ENCODE results near the gene PTTG2. TPM values are rescaled to one million over a fixed set of nuclear protein-coding genes. Genes with fewer than 3 reads are reported as not detected.
A peak's percentile ranks its signal among the peaks of the same experiment; 100 is the strongest.

Gene PTTG2
- total RNA-seq, 1 experiment from 2014 or later = 0.35 TPM

DNA sequence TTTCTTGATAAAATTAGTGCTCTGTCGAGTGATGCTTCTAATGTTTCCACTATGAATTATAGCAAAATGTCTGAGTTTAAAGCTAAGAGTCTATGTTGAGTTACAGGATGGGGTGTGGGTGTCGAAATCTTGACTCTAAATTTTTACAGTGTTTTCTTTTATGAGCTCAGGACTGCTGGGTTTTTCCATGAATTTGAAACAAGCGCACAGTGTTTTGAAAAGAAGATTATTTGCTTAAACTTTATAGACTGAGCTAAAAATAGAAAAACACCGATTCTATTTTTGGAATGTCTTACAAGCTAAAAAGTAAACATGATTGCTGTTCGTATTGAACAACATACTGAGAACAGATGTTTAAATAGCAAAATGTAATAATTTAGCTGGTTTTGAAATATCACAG lies 7.5 kb downstream of the PTTG2 start:
- H3K4me3 Mint-ChIP-seq = no peak overlapping the region
- peaks cover 3% of the 10 kb centered on the region; the same call in 1 of the 2 replicates for H3K36me3 Mint-ChIP-seq
- DNase-seq (ENCODE audit: low spot score) (no peak), ATAC-seq (no peak)
- no peak overlapping the region for H3K27ac Mint-ChIP-seq
- peaks cover 7% of the 10 kb centered on the region; the same call in 1 of the 2 replicates for H3K4me1 Mint-ChIP-seq
- H3K9me3 Mint-ChIP-seq = peaks cover 20% of the 10 kb centered on the region
- ChIA-PET CTCF (interaction anchor here (1.8 kb wide), 1 partner anchor 9 kb away, joined by 5 read pairs; no protein-coding TSS in a partner anchor), POLR2A (interaction anchor here (0.6 kb wide), 1 partner anchor 38 kb away, joined by 3 read pairs; no protein-coding TSS in a partner anchor)
- TF ChIP-seq GTF2I (CRISPR knock-in tag; conservative IDR thresholded peaks at IDR 0.05) = no peak
- no peak for TF ChIP-seq ELF4 (CRISPR knock-in tag; IDR thresholded peaks at IDR 0.05; ENCODE audit: low read depth)
- no peak for TF ChIP-seq ATF6 (CRISPR knock-in tag; IDR thresholded peaks at IDR 0.05)
- no peak for TF ChIP-seq ZNF416 (CRISPR knock-in tag; IDR thresholded peaks at IDR 0.05)
- TF ChIP-seq IRF2 (CRISPR knock-in tag; IDR thresholded peaks at IDR 0.05; ENCODE audit: borderline replicate concordance, low read depth) = no peak
- no peaks in the 10 kb centered on the region for H3K27me3 Mint-ChIP-seq (ENCODE audit: low read depth)

DNA sequence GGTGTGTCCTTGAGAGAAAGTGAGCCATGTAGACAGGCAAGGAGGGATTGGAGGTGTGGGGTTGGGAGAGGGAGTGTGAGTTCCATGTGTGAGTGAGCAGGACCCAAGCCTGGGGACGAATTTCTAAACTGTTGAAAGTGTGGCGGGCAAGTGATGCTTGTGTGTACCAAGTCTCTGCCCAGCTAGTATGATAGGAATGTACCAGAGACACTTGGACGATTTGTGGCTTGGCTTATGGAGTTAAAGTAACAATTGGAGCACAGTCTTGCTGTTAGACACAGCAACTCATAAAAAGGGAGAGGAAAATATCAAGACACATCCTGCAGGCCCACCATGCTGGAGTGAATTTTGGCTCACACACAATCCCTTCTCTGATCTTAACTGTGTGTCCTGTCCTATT lies 8.5 kb downstream of the PTTG2 start:
- POLR2A ChIA-PET = no interaction called here
- DNase-seq (ENCODE audit: low spot score) (no peak), ATAC-seq (no peak)
- CTCF ChIA-PET = interaction anchor here (1.8 kb wide), 1 partner anchor 8 kb away, joined by 5 read pairs; no protein-coding TSS in a partner anchor
- peaks cover 7% of the 10 kb centered on the region; the same call in 1 of the 2 replicates for H3K4me1 Mint-ChIP-seq
- peaks cover 3% of the 10 kb centered on the region; the same call in 1 of the 2 replicates for H3K36me3 Mint-ChIP-seq
- H3K27ac Mint-ChIP-seq = no peak overlapping the region
- TF ChIP-seq ZNF317 (CRISPR knock-in tag; IDR thresholded peaks at IDR 0.05; ENCODE audit: borderline replicate concordance, low read depth) = 0 out of 2 replicates have a peak, but pooled peaks have one; percentile 40
- TF ChIP-seq CTCF (IDR thresholded peaks at IDR 0.05) = no peak
- no peak overlapping the region for H3K4me3 Mint-ChIP-seq
- peaks cover 20% of the 10 kb centered on the region for H3K9me3 Mint-ChIP-seq
- no peaks in the 10 kb centered on the region for H3K27me3 Mint-ChIP-seq (ENCODE audit: low read depth)

GRCh38 chr4:37970702-37971101 lies 10.5 kb downstream of the PTTG2 start:
- POLR2A ChIA-PET = no interaction called here
- peak; percentile 80 for ATAC-seq
- TF ChIP-seq CTCF (IDR thresholded peaks at IDR 0.05) = peak; percentile 25; the same call in 1 of the 2 replicates
- TF ChIP-seq AFF4 (CRISPR knock-in tag; IDR thresholded peaks at IDR 0.05; ENCODE audit: borderline replicate concordance) = no peak
- Mint-ChIP-seq H3K27ac (peak overlapping the region; percentile 65; the same call in 1 of the 2 replicates), H3K36me3 (peaks cover 8% of the 10 kb centered on the region), H3K9me3 (peaks cover 28% of the 10 kb centered on the region), H3K4me3 (no peak overlapping the region), H3K4me1 (peaks cover 7% of the 10 kb centered on the region; the same call in 1 of the 2 replicates), H3K27me3 (ENCODE audit: low read depth) (no peaks in the 10 kb centered on the region)
- CTCF ChIA-PET = interaction anchor here (0.7 to 1.5 kb wide), 8 partner anchors 11 to 169 kb away, joined by 3 to 5 read pairs (median 4); partner anchors contain the start of genes PGM2, PTTG2 and TBC1D1
- DNase-seq (ENCODE audit: low spot score) = peak; percentile 38
